ENCODE data around the gene TMEM80.

The TMEM80 gene

GRCh38 chr11:665704-666281 is 29.8 kb upstream of the TMEM80 start:
- Histone ChIP-seq H3K9ac (no peak overlapping the region), H2AFZ (peak overlapping the region; percentile 41), H3K36me3 (ENCODE audit: control insufficient read depth, insufficient read depth, low read length) (no peaks in the 10 kb centered on the region), H3K4me3 (ENCODE audit: low read depth, low read length) (peak overlapping the region; percentile 22), H3K4me1 (peaks cover 4% of the 10 kb centered on the region), H3K9me3 (ENCODE audit: control insufficient read depth, low read length) (no peaks in the 10 kb centered on the region), H3K79me2 (peaks cover 2% of the 10 kb centered on the region), H3K27me3 (ENCODE audit: control insufficient read depth, insufficient read depth, low read length) (no peaks in the 10 kb centered on the region), H3K27ac (peak overlapping the region; percentile 32), H3K4me2 (ENCODE audit: low read length) (no peak overlapping the region)
- TF ChIP-seq CTCF (IDR thresholded peaks at IDR 0.05), result no peak

GRCh38 chr11:673866-674265 is 21.8 kb upstream of the TMEM80 start:
- Histone ChIP-seq H3K27ac (no peak overlapping the region), H3K79me2 (no peaks in the 10 kb centered on the region), H3K9ac (no peak overlapping the region), H3K36me3 (ENCODE audit: control insufficient read depth, insufficient read depth, low read length) (no peaks in the 10 kb centered on the region), H3K27me3 (ENCODE audit: control insufficient read depth, insufficient read depth, low read length) (no peaks in the 10 kb centered on the region), H3K4me2 (ENCODE audit: low read length) (no peak overlapping the region), H3K4me3 (ENCODE audit: low read depth, low read length) (no peak overlapping the region), H3K9me3 (ENCODE audit: control insufficient read depth, low read length) (no peaks in the 10 kb centered on the region), H3K4me1 (no peaks in the 10 kb centered on the region), H2AFZ (no peak overlapping the region)
- TF ChIP-seq CTCF (IDR thresholded peaks at IDR 0.05), result no peak

- Histone ChIP-seq H3K36me3 (ENCODE audit: control insufficient read depth, insufficient read depth, low read length) (no peaks in the 10 kb centered on the region), H3K27ac (no peak overlapping the region)
- TF ChIP-seq CTCF (IDR thresholded peaks at IDR 0.05), result no peak
Measured at GRCh38 chr11:674406-674805, 21.2 kb upstream of the TMEM80 start.

GRCh38 chr11:678297-678696 is 17.3 kb upstream of the TMEM80 start:
- H3K4me2 ChIP-seq (ENCODE audit: low read length), result no peak overlapping the region
- H3K9me3 ChIP-seq (ENCODE audit: control insufficient read depth, low read length), result no peaks in the 10 kb centered on the region
- no peak overlapping the region for H3K9ac ChIP-seq
- no peaks in the 10 kb centered on the region for H3K79me2 ChIP-seq
- no peaks in the 10 kb centered on the region for H3K36me3 ChIP-seq (ENCODE audit: control insufficient read depth, insufficient read depth, low read length)
- H2AFZ ChIP-seq, result no peak overlapping the region
- H3K4me1 ChIP-seq, result no peaks in the 10 kb centered on the region
- H3K4me3 ChIP-seq (ENCODE audit: low read depth, low read length), result no peak overlapping the region
- TF ChIP-seq CTCF (IDR thresholded peaks at IDR 0.05), result no peak
- no peak overlapping the region for H3K27ac ChIP-seq
- H3K27me3 ChIP-seq (ENCODE audit: control insufficient read depth, insufficient read depth, low read length), result no peaks in the 10 kb centered on the region

More at GRCh38 chr11:674406-674805, 21.2 kb upstream of the TMEM80 start:
- Histone ChIP-seq H3K4me1 (no peaks in the 10 kb centered on the region), H3K9me3 (ENCODE audit: control insufficient read depth, low read length) (no peaks in the 10 kb centered on the region), H3K27me3 (ENCODE audit: control insufficient read depth, insufficient read depth, low read length) (no peaks in the 10 kb centered on the region), H2AFZ (no peak overlapping the region), H3K4me2 (ENCODE audit: low read length) (no peak overlapping the region), H3K4me3 (ENCODE audit: low read depth, low read length) (no peak overlapping the region), H3K79me2 (no peaks in the 10 kb centered on the region), H3K9ac (no peak overlapping the region)

Data from parathyroid adenoma (tissue), 2 donors.